H1 (cell line): Measurements from ENCODE around the gene MGRN1. TPM values are rescaled to one million over a fixed set of nuclear protein-coding genes. Genes with fewer than 3 reads are reported as not detected.

ENCODE experiments used
- CTCF ChIA-PET: fragments of 300-600 bp; sonication (Branson Sonifier 250); formaldehyde crosslinking; loops from one replicate; lab custom pipeline; 2021; ENCODE audit not compliant: partially characterized antibody; lab: Charles Lee
- POLR2A ChIA-PET: fragments of 300-600 bp; sonication (Branson Sonifier 250); formaldehyde crosslinking; loops from one replicate; lab custom pipeline; 2021; ENCODE audit warnings: inconsistent platforms; ENCODE audit not compliant: partially characterized antibody; lab: Charles Lee
- DNase-seq, 2 experiments: peaks; one replicate each; pipeline versions ENCODE4 v3.0.0 to v3.0.0-alpha.2; 2010 to 2022; ENCODE audit warnings: low spot score in 2 of 2, low read depth in 1 of 2, mixed read lengths in 1 of 2
- FAIRE-seq: peaks from 2 replicates; lab custom pipeline; 2011; peaks lifted over from hg19 to GRCh38; lab: Jason Lieb, UNC
- H2AFZ ChIP-seq: 2 replicates; pipeline ENCODE4 v1.8.1; 2012; ENCODE audit warnings: low read length, inconsistent platforms
- H2AK5ac ChIP-seq: 2 replicates; pipeline ENCODE4 v1.6.1; 2013; ENCODE audit warnings: low read depth, low read length
- H2BK120ac ChIP-seq: replicated peaks from 2 replicates; pipeline ENCODE3; 2013; ENCODE audit warnings: low read depth, low read length, inconsistent platforms
- H2BK12ac ChIP-seq: 2 replicates; pipeline ENCODE4 v1.6.1; 2013; ENCODE audit warnings: low read depth, low read length
- H2BK15ac ChIP-seq: 2 replicates; pipeline ENCODE4 v1.6.1; 2013; ENCODE audit warnings: low read length
- H2BK20ac ChIP-seq: 2 replicates; pipeline ENCODE4 v1.6.1; 2013; ENCODE audit warnings: low read length
- H2BK5ac ChIP-seq: 2 replicates; pipeline ENCODE4 v1.6.1; 2013; ENCODE audit warnings: low read depth, low read length
- H3K14ac ChIP-seq: 2 replicates; pipeline ENCODE4 v1.6.1; 2013; ENCODE audit warnings: inconsistent platforms; ENCODE audit not compliant: insufficient read length
- H3K18ac ChIP-seq: 2 replicates; pipeline ENCODE4 v1.6.1; 2013; ENCODE audit warnings: low read length; ENCODE audit errors: extremely low read depth
- H3K23ac ChIP-seq: 2 replicates; pipeline ENCODE4 v1.6.1; 2013; ENCODE audit warnings: inconsistent platforms; ENCODE audit not compliant: insufficient read length
- H3K23me2 ChIP-seq: 2 replicates; pipeline ENCODE4 v1.6.1; 2013; ENCODE audit warnings: low read depth, low read length
- H3K27ac ChIP-seq: 2 replicates; pipeline ENCODE4 v1.6.1; 2011; ENCODE audit warnings: low read depth, low read length, inconsistent platforms
- H3K27me3 ChIP-seq, 4 experiments: replicated peaks in 1 of 4; 1 replicate in 1 of 4; 2 replicates in 3 of 4; pipeline versions ENCODE4 v1.6.1 to v1.8.1; 2011 to 2013; ENCODE audit warnings: low read length in 3 of 4, mild to moderate bottlenecking in 3 of 4, inconsistent platforms in 2 of 4, mixed read lengths in 2 of 4, moderate library complexity in 1 of 4; ENCODE audit not compliant: control insufficient read depth in 3 of 4, insufficient read depth in 3 of 4; ENCODE audit errors: extremely low read depth in 1 of 4
- H3K36me3 ChIP-seq, 4 experiments: 2 replicates each; pipeline versions ENCODE4 v1.6.1 to v1.8.1; 2011 to 2013; ENCODE audit warnings: mild to moderate bottlenecking in 4 of 4, low read length in 3 of 4, moderate library complexity in 2 of 4, control low read depth in 1 of 4, inconsistent platforms in 1 of 4; ENCODE audit not compliant: insufficient read depth in 4 of 4, control insufficient read depth in 2 of 4
- H3K4ac ChIP-seq: replicated peaks from 2 replicates; pipeline ENCODE3; 2013; ENCODE audit warnings: low read length, low read depth, mixed read lengths, inconsistent platforms; ENCODE audit not compliant: insufficient read length
- H3K4me1 ChIP-seq, 4 experiments: replicated peaks in 1 of 4; 1 replicate in 1 of 4; 2 replicates in 3 of 4; pipeline versions ENCODE4 v1.6.1 to v1.8.1; 2011 to 2013; ENCODE audit warnings: low read length in 3 of 4, inconsistent platforms in 2 of 4, mixed read lengths in 1 of 4; ENCODE audit not compliant: insufficient read depth in 4 of 4, control insufficient read depth in 3 of 4
- H3K4me2 ChIP-seq, 2 experiments: 2 replicates each; pipeline versions ENCODE4 v1.6.1 to v1.8.1; 2011 to 2013; ENCODE audit warnings: low read depth in 2 of 2, low read length in 2 of 2, control low read depth in 1 of 2, inconsistent platforms in 1 of 2, mild to moderate bottlenecking in 1 of 2; ENCODE audit not compliant: insufficient read depth in 1 of 2
- H3K4me3 ChIP-seq, 4 experiments: fragments of 200-600, 300-600 bp in 1 of 4; sonication (generic), shearing (Covaris generic), sonication (Bioruptor Twin) in 1 of 4; 2 replicates each; pipeline versions ENCODE4 v1.5.1 to v1.8.1; 2011 to 2016; ENCODE audit warnings: low read length in 4 of 4, low read depth in 3 of 4, control low read depth in 2 of 4, inconsistent platforms in 2 of 4, mild to moderate bottlenecking in 2 of 4, mixed read lengths in 1 of 4, moderate library complexity in 1 of 4; ENCODE audit not compliant: insufficient read depth in 2 of 4; ENCODE audit errors: extremely low read depth in 1 of 4
- H3K56ac ChIP-seq: replicated peaks from 2 replicates; pipeline ENCODE3; 2013; ENCODE audit warnings: low read depth, mild to moderate bottlenecking, mixed read lengths, low read length, inconsistent platforms; ENCODE audit not compliant: insufficient read length
- H3K79me1 ChIP-seq: 2 replicates; pipeline ENCODE4 v1.6.1; 2013; ENCODE audit warnings: low read depth, low read length, control low read depth
- H3K79me2 ChIP-seq, 2 experiments: 2 replicates each; pipeline versions ENCODE4 v1.6.1 to v1.8.1; 2012 to 2013; ENCODE audit warnings: low read length in 2 of 2, mild to moderate bottlenecking in 2 of 2, inconsistent platforms in 1 of 2; ENCODE audit not compliant: insufficient read depth in 2 of 2, control insufficient read depth in 1 of 2
- H3K9ac ChIP-seq, 4 experiments: replicated peaks in 1 of 4; 1 replicate in 1 of 4; 2 replicates in 3 of 4; pipeline versions ENCODE4 v1.6.1 to v1.8.1; 2011 to 2013; ENCODE audit warnings: low read depth in 3 of 4, low read length in 3 of 4, control low read depth in 2 of 4, mild to moderate bottlenecking in 2 of 4, moderate library complexity in 2 of 4, inconsistent platforms in 1 of 4; ENCODE audit errors: extremely low read depth in 1 of 4
- H3K9me3 ChIP-seq, 2 experiments: 2 replicates each; pipeline versions ENCODE4 v1.6.1 to v1.8.1; 2012 to 2013; ENCODE audit warnings: mild to moderate bottlenecking in 2 of 2, moderate library complexity in 2 of 2, control low read depth in 1 of 2, inconsistent platforms in 1 of 2, low read depth in 1 of 2, low read length in 1 of 2, mixed read lengths in 1 of 2; ENCODE audit not compliant: insufficient read depth in 2 of 2
- H4K20me1 ChIP-seq, 2 experiments: replicated peaks in 1 of 2; 2 replicates each; pipeline versions ENCODE3 to v1.8.1; 2011 to 2013; ENCODE audit warnings: inconsistent platforms in 2 of 2, low read length in 2 of 2, mild to moderate bottlenecking in 1 of 2; ENCODE audit not compliant: insufficient read depth in 2 of 2, control insufficient read depth in 1 of 2
- H4K5ac ChIP-seq: 2 replicates; pipeline ENCODE4 v1.6.1; 2013; ENCODE audit warnings: low read length, low read depth, mixed read lengths, inconsistent platforms; ENCODE audit not compliant: insufficient read length
- H4K8ac ChIP-seq: 2 replicates; pipeline ENCODE4 v1.8.0; 2013; ENCODE audit warnings: mild to moderate bottlenecking, moderate library complexity, low read length, inconsistent platforms; ENCODE audit not compliant: insufficient read depth; ENCODE audit errors: extremely low read depth
- H4K91ac ChIP-seq: replicated peaks from 2 replicates; pipeline ENCODE3; 2013; ENCODE audit warnings: low read length, mixed read lengths, inconsistent platforms; ENCODE audit not compliant: insufficient read length
- EP300 ChIP-seq, 2 experiments: IDR thresholded peaks; 1 replicate in 1 of 2; 2 replicates in 1 of 2; pipeline ENCODE4 v1.6.1; 2011 to 2012; ENCODE audit warnings: low read depth in 2 of 2, low read length in 2 of 2, mild to moderate bottlenecking in 2 of 2, borderline replicate concordance in 1 of 2, inconsistent platforms in 1 of 2, moderate library complexity in 1 of 2
- HDAC6 ChIP-seq: IDR thresholded peaks from one replicate; pipeline ENCODE4 v1.7.1; 2012; ENCODE audit warnings: low read depth, mild to moderate bottlenecking, inconsistent platforms, low read length, moderate library complexity
- WGBS, 2 experiments: shearing (Covaris generic) in 1 of 2; methylation state at CpG; one replicate each; pipeline versions ENCODE4 v1.1.6 to v1.1.7; 2013 to 2015; ENCODE audit warnings: low lambda C conversion rate in 2 of 2, mixed read lengths in 2 of 2, inconsistent platforms in 1 of 2, low coverage in 1 of 2, missing lambda C conversion rate in 1 of 2; ENCODE audit not compliant: insufficient replicate concordance in 2 of 2, insufficient coverage in 1 of 2, insufficient read length in 1 of 2; ENCODE audit errors: extremely low coverage in 1 of 2, missing lambda C conversion rate in 1 of 2; 5-methylcytosine and 5-hydroxymethylcytosine counted together
- polyA plus RNA-seq, 7 experiments: library from polyadenylated mRNA; depleted of rRNA in 3 of 7; stranded (reverse) in 5 of 7; unstranded in 2 of 7; fragments of >200 nt in 5 of 7; fragments of 200-250 nt in 2 of 7; gene quantifications; 1 replicate in 5 of 7; 2 replicates in 1 of 7; 4 replicates in 1 of 7; pipeline versions ENCODE4 v1.2.1 to v1.2.3, GENCODE V29; 2011 to 2013; ENCODE audit warnings: missing spikeins in 2 of 7, mixed read lengths in 2 of 7
- total RNA-seq: library from RNA; stranded (reverse); fragmentation: NEBNext Ultra II Directional; extraction: Animal tissue kit (Norgen Biotek cat#: 25700); gene quantifications from 2 replicates; pipeline ENCODE4 v1.2.1, GENCODE V29; 2021
- TF ChIP-seq, protein P1 (sequence below): IDR thresholded peaks from 2 replicates; pipeline ENCODE4 v1.6.1; 2012; ENCODE audit warnings: inconsistent platforms

MGRN1 gene
- total and polyA plus RNA-seq, 2 of the 8 experiments (the other 6 are each of a cell fraction or from before 2014, with no cell fraction given) = 15.0 to 82.3 TPM

DNA sequence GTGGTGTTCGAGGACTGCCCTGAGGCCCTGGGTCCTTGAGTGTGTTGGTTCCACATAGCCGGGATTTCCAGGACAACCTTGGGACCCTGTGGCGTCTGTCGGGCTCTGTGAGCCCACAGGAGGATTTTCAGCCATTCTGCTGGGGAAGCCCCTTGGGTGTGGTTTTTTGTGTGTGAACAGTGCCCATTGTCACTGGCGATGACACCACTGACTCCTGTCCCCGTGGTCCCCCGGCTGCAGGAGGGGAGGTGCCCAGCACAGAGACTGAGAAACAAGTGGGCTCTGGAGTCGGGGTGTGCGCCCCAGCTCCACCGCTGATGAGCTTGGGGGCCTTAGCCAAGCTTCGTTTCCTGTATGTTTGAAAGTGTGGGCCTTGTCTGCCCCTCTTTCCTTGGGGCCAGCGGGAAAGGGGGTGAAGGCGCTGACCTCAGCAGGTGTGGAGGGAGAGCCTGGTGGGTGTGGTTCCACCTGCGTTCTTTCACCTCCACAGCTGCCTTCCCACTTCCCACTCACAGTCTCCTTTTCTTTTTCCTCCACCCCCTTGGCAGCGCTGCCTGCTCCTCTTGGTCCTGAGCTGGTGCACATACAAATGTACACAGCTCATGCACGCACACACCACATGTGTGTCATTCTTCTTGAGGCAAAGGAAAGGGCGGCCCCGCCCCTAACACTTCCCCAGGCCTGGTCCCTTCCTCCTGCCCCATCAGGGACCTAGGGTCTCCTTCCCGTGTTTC, 16.1 kb downstream of the MGRN1 start:
- no peak overlapping the region for H2BK12ac ChIP-seq
- DNase-seq (no peak), FAIRE-seq (no peak)
- peaks cover 0 to 87% of the 10 kb centered on the region in 2 experiments; a peak in 2 of 4 replicates for H3K79me2 ChIP-seq
- no peak overlapping the region for H2AK5ac ChIP-seq
- H4K20me1 ChIP-seq = peaks cover 7 to 25% of the 10 kb centered on the region in 2 experiments
- H2BK15ac ChIP-seq = no peak overlapping the region
- TF ChIP-seq EP300 (IDR thresholded peaks at IDR 0.05; ENCODE audit: borderline replicate concordance in 1 of 2, low read depth in 2 of 2, low read length in 2 of 2) (no peak), HDAC6 (no peak)
- TF ChIP-seq, protein P1, sequence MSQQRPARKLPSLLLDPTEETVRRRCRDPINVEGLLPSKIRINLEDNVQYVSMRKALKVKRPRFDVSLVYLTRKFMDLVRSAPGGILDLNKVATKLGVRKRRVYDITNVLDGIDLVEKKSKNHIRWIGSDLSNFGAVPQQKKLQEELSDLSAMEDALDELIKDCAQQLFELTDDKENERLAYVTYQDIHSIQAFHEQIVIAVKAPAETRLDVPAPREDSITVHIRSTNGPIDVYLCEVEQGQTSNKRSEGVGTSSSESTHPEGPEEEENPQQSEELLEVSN = no peak
- H4K8ac ChIP-seq = peak overlapping the region; percentile 21; the same call in 1 of the 2 replicates
- no peak overlapping the region for H4K91ac ChIP-seq
- no peaks in the 10 kb centered on the region for H3K9me3 ChIP-seq
- ChIA-PET POLR2A (no interaction called here), CTCF (interaction anchor here (0.6 to 5.3 kb wide), 6 partner anchors 10 to 59 kb away, joined by 3 to 18 read pairs (median 3); partner anchors contain the start of gene MGRN1)
- no peak overlapping the region for H2BK120ac ChIP-seq
- no peak overlapping the region for H3K23ac ChIP-seq
- H3K18ac ChIP-seq = no peak overlapping the region
- H3K27me3 ChIP-seq = no peaks in the 10 kb centered on the region; a peak in 1 of 7 replicates
- peaks cover 21% of the 10 kb centered on the region for H3K79me1 ChIP-seq
- H2BK5ac ChIP-seq = no peak overlapping the region; the same call in 1 of the 2 replicates
- no peak overlapping the region for H3K56ac ChIP-seq
- H3K4me3 ChIP-seq = no peak overlapping the region
- H3K27ac ChIP-seq = no peak overlapping the region
- H3K4me2 ChIP-seq = no peak overlapping the region
- no peaks in the 10 kb centered on the region for H3K23me2 ChIP-seq
- peaks cover 0 to 2% (median 0%) of the 10 kb centered on the region in 4 experiments; a peak in 2 of 8 replicates for H3K36me3 ChIP-seq
- WGBS, 2 experiments = 92% methylated on average over 18 of the region's 19 CpGs; no CpG with 5 or more reads in 1 of the 2 experiments
- no peak overlapping the region for H3K4ac ChIP-seq
- H3K14ac ChIP-seq = no peak overlapping the region
- H2AFZ ChIP-seq = no peak overlapping the region
- H4K5ac ChIP-seq = no peak overlapping the region
- H3K4me1 ChIP-seq = no peaks in the 10 kb centered on the region
- H3K9ac ChIP-seq = no peak overlapping the region
- no peak overlapping the region for H2BK20ac ChIP-seq
